H1 (cell line): ENCODE measurements around the gene DKK1. TPM values are rescaled to one million over a fixed set of nuclear protein-coding genes. Genes with fewer than 3 reads are reported as not detected.

ENCODE experiments used
- CTCF ChIA-PET: fragments of 300-600 bp; sonication (Branson Sonifier 250); formaldehyde crosslinking; loops from one replicate; lab custom pipeline; 2021; ENCODE audit not compliant: partially characterized antibody; lab: Charles Lee
- POLR2A ChIA-PET: fragments of 300-600 bp; sonication (Branson Sonifier 250); formaldehyde crosslinking; loops from one replicate; lab custom pipeline; 2021; ENCODE audit warnings: inconsistent platforms; ENCODE audit not compliant: partially characterized antibody; lab: Charles Lee
- DNase-seq, 2 experiments: peaks; one replicate each; pipeline versions ENCODE4 v3.0.0 to v3.0.0-alpha.2; 2010 to 2022; ENCODE audit warnings: low spot score in 2 of 2, low read depth in 1 of 2, mixed read lengths in 1 of 2
- FAIRE-seq: peaks from 2 replicates; lab custom pipeline; 2011; peaks lifted over from hg19 to GRCh38; lab: Jason Lieb, UNC
- H2AFZ ChIP-seq: 2 replicates; pipeline ENCODE4 v1.8.1; 2012; ENCODE audit warnings: low read length, inconsistent platforms
- H2AK5ac ChIP-seq: 2 replicates; pipeline ENCODE4 v1.6.1; 2013; ENCODE audit warnings: low read depth, low read length
- H2BK120ac ChIP-seq: replicated peaks from 2 replicates; pipeline ENCODE3; 2013; ENCODE audit warnings: low read depth, low read length, inconsistent platforms
- H2BK12ac ChIP-seq: 2 replicates; pipeline ENCODE4 v1.6.1; 2013; ENCODE audit warnings: low read depth, low read length
- H2BK15ac ChIP-seq: 2 replicates; pipeline ENCODE4 v1.6.1; 2013; ENCODE audit warnings: low read length
- H2BK20ac ChIP-seq: 2 replicates; pipeline ENCODE4 v1.6.1; 2013; ENCODE audit warnings: low read length
- H2BK5ac ChIP-seq: 2 replicates; pipeline ENCODE4 v1.6.1; 2013; ENCODE audit warnings: low read depth, low read length
- H3K14ac ChIP-seq: 2 replicates; pipeline ENCODE4 v1.6.1; 2013; ENCODE audit warnings: inconsistent platforms; ENCODE audit not compliant: insufficient read length
- H3K18ac ChIP-seq: 2 replicates; pipeline ENCODE4 v1.6.1; 2013; ENCODE audit warnings: low read length; ENCODE audit errors: extremely low read depth
- H3K23ac ChIP-seq: 2 replicates; pipeline ENCODE4 v1.6.1; 2013; ENCODE audit warnings: inconsistent platforms; ENCODE audit not compliant: insufficient read length
- H3K23me2 ChIP-seq: 2 replicates; pipeline ENCODE4 v1.6.1; 2013; ENCODE audit warnings: low read depth, low read length
- H3K27ac ChIP-seq: 2 replicates; pipeline ENCODE4 v1.6.1; 2011; ENCODE audit warnings: low read depth, low read length, inconsistent platforms
- H3K27me3 ChIP-seq, 4 experiments: replicated peaks in 1 of 4; 1 replicate in 1 of 4; 2 replicates in 3 of 4; pipeline versions ENCODE4 v1.6.1 to v1.8.1; 2011 to 2013; ENCODE audit warnings: low read length in 3 of 4, mild to moderate bottlenecking in 3 of 4, inconsistent platforms in 2 of 4, mixed read lengths in 2 of 4, moderate library complexity in 1 of 4; ENCODE audit not compliant: control insufficient read depth in 3 of 4, insufficient read depth in 3 of 4; ENCODE audit errors: extremely low read depth in 1 of 4
- H3K36me3 ChIP-seq, 4 experiments: 2 replicates each; pipeline versions ENCODE4 v1.6.1 to v1.8.1; 2011 to 2013; ENCODE audit warnings: mild to moderate bottlenecking in 4 of 4, low read length in 3 of 4, moderate library complexity in 2 of 4, control low read depth in 1 of 4, inconsistent platforms in 1 of 4; ENCODE audit not compliant: insufficient read depth in 4 of 4, control insufficient read depth in 2 of 4
- H3K4ac ChIP-seq: replicated peaks from 2 replicates; pipeline ENCODE3; 2013; ENCODE audit warnings: low read length, low read depth, mixed read lengths, inconsistent platforms; ENCODE audit not compliant: insufficient read length
- H3K4me1 ChIP-seq, 4 experiments: replicated peaks in 1 of 4; 1 replicate in 1 of 4; 2 replicates in 3 of 4; pipeline versions ENCODE4 v1.6.1 to v1.8.1; 2011 to 2013; ENCODE audit warnings: low read length in 3 of 4, inconsistent platforms in 2 of 4, mixed read lengths in 1 of 4; ENCODE audit not compliant: insufficient read depth in 4 of 4, control insufficient read depth in 3 of 4
- H3K4me2 ChIP-seq, 2 experiments: 2 replicates each; pipeline versions ENCODE4 v1.6.1 to v1.8.1; 2011 to 2013; ENCODE audit warnings: low read depth in 2 of 2, low read length in 2 of 2, control low read depth in 1 of 2, inconsistent platforms in 1 of 2, mild to moderate bottlenecking in 1 of 2; ENCODE audit not compliant: insufficient read depth in 1 of 2
- H3K4me3 ChIP-seq, 4 experiments: fragments of 200-600, 300-600 bp in 1 of 4; sonication (generic), shearing (Covaris generic), sonication (Bioruptor Twin) in 1 of 4; 2 replicates each; pipeline versions ENCODE4 v1.5.1 to v1.8.1; 2011 to 2016; ENCODE audit warnings: low read length in 4 of 4, low read depth in 3 of 4, control low read depth in 2 of 4, inconsistent platforms in 2 of 4, mild to moderate bottlenecking in 2 of 4, mixed read lengths in 1 of 4, moderate library complexity in 1 of 4; ENCODE audit not compliant: insufficient read depth in 2 of 4; ENCODE audit errors: extremely low read depth in 1 of 4
- H3K56ac ChIP-seq: replicated peaks from 2 replicates; pipeline ENCODE3; 2013; ENCODE audit warnings: low read depth, mild to moderate bottlenecking, mixed read lengths, low read length, inconsistent platforms; ENCODE audit not compliant: insufficient read length
- H3K79me1 ChIP-seq: 2 replicates; pipeline ENCODE4 v1.6.1; 2013; ENCODE audit warnings: low read depth, low read length, control low read depth
- H3K79me2 ChIP-seq, 2 experiments: 2 replicates each; pipeline versions ENCODE4 v1.6.1 to v1.8.1; 2012 to 2013; ENCODE audit warnings: low read length in 2 of 2, mild to moderate bottlenecking in 2 of 2, inconsistent platforms in 1 of 2; ENCODE audit not compliant: insufficient read depth in 2 of 2, control insufficient read depth in 1 of 2
- H3K9ac ChIP-seq, 4 experiments: replicated peaks in 1 of 4; 1 replicate in 1 of 4; 2 replicates in 3 of 4; pipeline versions ENCODE4 v1.6.1 to v1.8.1; 2011 to 2013; ENCODE audit warnings: low read depth in 3 of 4, low read length in 3 of 4, control low read depth in 2 of 4, mild to moderate bottlenecking in 2 of 4, moderate library complexity in 2 of 4, inconsistent platforms in 1 of 4; ENCODE audit errors: extremely low read depth in 1 of 4
- H3K9me3 ChIP-seq, 2 experiments: 2 replicates each; pipeline versions ENCODE4 v1.6.1 to v1.8.1; 2012 to 2013; ENCODE audit warnings: mild to moderate bottlenecking in 2 of 2, moderate library complexity in 2 of 2, control low read depth in 1 of 2, inconsistent platforms in 1 of 2, low read depth in 1 of 2, low read length in 1 of 2, mixed read lengths in 1 of 2; ENCODE audit not compliant: insufficient read depth in 2 of 2
- H4K20me1 ChIP-seq, 2 experiments: replicated peaks in 1 of 2; 2 replicates each; pipeline versions ENCODE3 to v1.8.1; 2011 to 2013; ENCODE audit warnings: inconsistent platforms in 2 of 2, low read length in 2 of 2, mild to moderate bottlenecking in 1 of 2; ENCODE audit not compliant: insufficient read depth in 2 of 2, control insufficient read depth in 1 of 2
- H4K5ac ChIP-seq: 2 replicates; pipeline ENCODE4 v1.6.1; 2013; ENCODE audit warnings: low read length, low read depth, mixed read lengths, inconsistent platforms; ENCODE audit not compliant: insufficient read length
- H4K8ac ChIP-seq: 2 replicates; pipeline ENCODE4 v1.8.0; 2013; ENCODE audit warnings: mild to moderate bottlenecking, moderate library complexity, low read length, inconsistent platforms; ENCODE audit not compliant: insufficient read depth; ENCODE audit errors: extremely low read depth
- H4K91ac ChIP-seq: replicated peaks from 2 replicates; pipeline ENCODE3; 2013; ENCODE audit warnings: low read length, mixed read lengths, inconsistent platforms; ENCODE audit not compliant: insufficient read length
- ASH2L ChIP-seq: fragments of 200-600, 300-600 bp; sonication (generic); IDR thresholded peaks from one replicate; pipeline ENCODE4 v1.7.1; 2017; ENCODE audit warnings: low read length
- CBX5 ChIP-seq: fragments of 300-800, 300-1000 bp; sonication (generic); IDR thresholded peaks from 2 replicates; pipeline ENCODE4 v1.7.1; 2016; ENCODE audit warnings: antibody characterized with exemption, low read length, low read depth
- CHD1 ChIP-seq: IDR thresholded peaks from 2 replicates; pipeline ENCODE4 v1.6.1; 2012; ENCODE audit warnings: low read depth, low read length, improper control_type of control experiment
- CREB1 ChIP-seq: IDR thresholded peaks from 2 replicates; pipeline ENCODE4 v1.6.1; 2012; ENCODE audit warnings: inconsistent platforms
- GABPA ChIP-seq: IDR thresholded peaks from 2 replicates; pipeline ENCODE4 v1.6.1; 2011; ENCODE audit warnings: mild to moderate bottlenecking, low read length, moderate library complexity, borderline replicate concordance; ENCODE audit not compliant: insufficient read depth
- HDAC2 ChIP-seq, 2 experiments: fragments of 300-600 bp in 1 of 2; sonication (generic) in 1 of 2; IDR thresholded peaks; 2 replicates each; pipeline ENCODE4 v1.6.1; 2011 to 2012; ENCODE audit warnings: low read depth in 2 of 2, low read length in 2 of 2, mild to moderate bottlenecking in 2 of 2, moderate library complexity in 2 of 2, borderline replicate concordance in 1 of 2, inconsistent platforms in 1 of 2
- KDM4A ChIP-seq: IDR thresholded peaks from one replicate; pipeline ENCODE4 v1.7.1; 2012; ENCODE audit warnings: low read depth, mild to moderate bottlenecking, moderate library complexity, low read length, inconsistent platforms; ENCODE audit not compliant: severe bottlenecking
- KDM5A ChIP-seq: fragments of 200-600 bp; IDR thresholded peaks from 2 replicates; pipeline ENCODE4 v1.7.1; 2012; ENCODE audit warnings: mild to moderate bottlenecking, low read length, inconsistent platforms, mixed read lengths
- NANOG ChIP-seq: IDR thresholded peaks from 2 replicates; pipeline ENCODE4 v1.6.1; 2011; ENCODE audit warnings: low read length, low read depth, mild to moderate bottlenecking, inconsistent platforms; ENCODE audit not compliant: insufficient read depth, poor library complexity, severe bottlenecking
- PHF8 ChIP-seq: fragments of 200-600 bp; sonication (generic); conservative IDR thresholded peaks from 2 replicates; pipeline ENCODE4 v1.7.1; 2012; ENCODE audit warnings: low read depth, mild to moderate bottlenecking, inconsistent platforms, low read length, moderate library complexity
- RBBP5 ChIP-seq: IDR thresholded peaks from 2 replicates; pipeline ENCODE4 v1.7.1; 2012; ENCODE audit warnings: low read depth, mild to moderate bottlenecking, inconsistent platforms, low read length, moderate library complexity, borderline replicate concordance
- SIX5 ChIP-seq: IDR thresholded peaks from 2 replicates; pipeline ENCODE4 v1.6.1; 2011; ENCODE audit warnings: mild to moderate bottlenecking, low read depth, low read length
- SUZ12 ChIP-seq: fragments of 200-600 bp; sonication (generic); IDR thresholded peaks from 2 replicates; pipeline ENCODE4 v1.6.1; 2012; ENCODE audit warnings: mild to moderate bottlenecking, inconsistent platforms, low read length, moderate library complexity, mixed read lengths
- YY1 ChIP-seq: IDR thresholded peaks from 2 replicates; pipeline ENCODE4 v1.6.1; 2011; ENCODE audit warnings: low read depth, mild to moderate bottlenecking, low read length
- ZNF274 ChIP-seq: IDR thresholded peaks from 2 replicates; pipeline ENCODE4 v1.7.0; 2012; ENCODE audit warnings: low read length, borderline replicate concordance; ENCODE audit errors: extremely low read depth
- WGBS, 2 experiments: shearing (Covaris generic) in 1 of 2; methylation state at CpG; one replicate each; pipeline versions ENCODE4 v1.1.6 to v1.1.7; 2013 to 2015; ENCODE audit warnings: low lambda C conversion rate in 2 of 2, mixed read lengths in 2 of 2, inconsistent platforms in 1 of 2, low coverage in 1 of 2, missing lambda C conversion rate in 1 of 2; ENCODE audit not compliant: insufficient replicate concordance in 2 of 2, insufficient coverage in 1 of 2, insufficient read length in 1 of 2; ENCODE audit errors: extremely low coverage in 1 of 2, missing lambda C conversion rate in 1 of 2; 5-methylcytosine and 5-hydroxymethylcytosine counted together
- polyA plus RNA-seq, 7 experiments: library from polyadenylated mRNA; depleted of rRNA in 3 of 7; stranded (reverse) in 5 of 7; unstranded in 2 of 7; fragments of >200 nt in 5 of 7; fragments of 200-250 nt in 2 of 7; gene quantifications; 1 replicate in 5 of 7; 2 replicates in 1 of 7; 4 replicates in 1 of 7; pipeline versions ENCODE4 v1.2.1 to v1.2.3, GENCODE V29; 2011 to 2013; ENCODE audit warnings: missing spikeins in 2 of 7, mixed read lengths in 2 of 7
- total RNA-seq: library from RNA; stranded (reverse); fragmentation: NEBNext Ultra II Directional; extraction: Animal tissue kit (Norgen Biotek cat#: 25700); gene quantifications from 2 replicates; pipeline ENCODE4 v1.2.1, GENCODE V29; 2021

Gene DKK1
- total and polyA plus RNA-seq, 2 of the 8 experiments (the other 6 are each of a cell fraction or from before 2014, with no cell fraction given) = 0.36 to 0.61 TPM

DNA sequence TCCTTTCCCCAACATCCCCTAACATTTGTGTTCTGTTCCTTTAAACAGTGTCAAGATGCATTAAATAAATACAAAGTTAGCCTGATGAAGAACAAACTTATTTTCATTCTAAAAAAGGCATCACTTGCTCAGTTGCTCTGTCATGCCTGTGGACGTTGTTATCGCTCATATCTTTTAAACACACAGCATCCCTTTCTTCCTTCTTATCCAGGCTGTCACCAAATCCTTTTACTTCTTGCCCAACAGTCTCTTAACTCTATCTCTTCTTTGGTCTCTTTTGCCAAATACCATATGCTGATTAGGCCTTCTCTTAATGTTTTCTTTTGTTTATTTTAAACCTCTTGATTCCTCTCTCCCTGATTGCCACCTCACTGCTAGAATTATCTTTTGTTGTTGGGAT is 43.9 kb downstream of the DKK1 start:
- no peak overlapping the region for H3K4me2 ChIP-seq
- no peak overlapping the region for H4K91ac ChIP-seq
- H3K27ac ChIP-seq = no peak overlapping the region
- H3K4ac ChIP-seq = no peak overlapping the region
- H3K9me3 ChIP-seq = no peaks in the 10 kb centered on the region
- H2BK20ac ChIP-seq = no peak overlapping the region
- ChIA-PET POLR2A (no interaction called here), CTCF (no interaction called here)
- WGBS, 2 experiments = 90% methylated on average over 2 of the region's 2 CpGs; no CpG with 5 or more reads in 1 of the 2 experiments
- no peak overlapping the region for H2BK15ac ChIP-seq
- FAIRE-seq = no peak
- H2AK5ac ChIP-seq = no peak overlapping the region
- H4K8ac ChIP-seq = no peak overlapping the region
- H2AFZ ChIP-seq = no peak overlapping the region
- H3K9ac ChIP-seq = no peak overlapping the region
- no peak overlapping the region for H2BK5ac ChIP-seq
- no peaks in the 10 kb centered on the region for H3K36me3 ChIP-seq
- H3K23ac ChIP-seq = no peak overlapping the region
- H3K14ac ChIP-seq = no peak overlapping the region
- H3K27me3 ChIP-seq = no peaks in the 10 kb centered on the region
- H3K56ac ChIP-seq = no peak overlapping the region
- no peak overlapping the region for H4K5ac ChIP-seq
- TF ChIP-seq KDM5A = no peak
- TF ChIP-seq RBBP5 = no peak
- TF ChIP-seq SUZ12 = no peak
- no peak for TF ChIP-seq CBX5
- no peak for TF ChIP-seq NANOG
- no peak for TF ChIP-seq GABPA
- no peak for TF ChIP-seq ASH2L
- no peak for TF ChIP-seq PHF8
- no peak for TF ChIP-seq KDM4A
- TF ChIP-seq CHD1 = no peak
- TF ChIP-seq HDAC2 (IDR thresholded peaks at IDR 0.05; ENCODE audit: borderline replicate concordance in 1 of 2, low read depth in 2 of 2, low read length in 2 of 2) = no peak
- TF ChIP-seq YY1 = no peak
- TF ChIP-seq CREB1 = no peak
- TF ChIP-seq ZNF274 = no peak
- no peak for TF ChIP-seq SIX5
- DNase-seq = no peak
- no peak overlapping the region for H2BK120ac ChIP-seq
- H4K20me1 ChIP-seq = no peaks in the 10 kb centered on the region
- no peaks in the 10 kb centered on the region for H3K4me1 ChIP-seq
- H3K18ac ChIP-seq = no peak overlapping the region
- H3K79me2 ChIP-seq = no peaks in the 10 kb centered on the region
- H2BK12ac ChIP-seq = no peak overlapping the region
- no peak overlapping the region for H3K4me3 ChIP-seq
- no peaks in the 10 kb centered on the region for H3K79me1 ChIP-seq
- no peaks in the 10 kb centered on the region; the same call in 1 of the 2 replicates for H3K23me2 ChIP-seq
